ENCODE data around the gene SLC6A1. TPM values are rescaled to one million over a fixed set of nuclear protein-coding genes. Genes with fewer than 3 reads are reported as not detected.

Gene SLC6A1
- total RNA-seq, 1 donor from 2014 or later, result 6.3 TPM

- Histone ChIP-seq H3K36me3 (no peaks in the 10 kb centered on the region), H3K4me3 (no peak overlapping the region), H3K9me3 (no peaks in the 10 kb centered on the region), H3K27ac (no peak overlapping the region), H3K27me3 (no peaks in the 10 kb centered on the region), H3K4me1 (no peaks in the 10 kb centered on the region)
- DNase-seq (ENCODE audit: low spot score in 2 of 2), result no peak
- TF ChIP-seq, protein P1, sequence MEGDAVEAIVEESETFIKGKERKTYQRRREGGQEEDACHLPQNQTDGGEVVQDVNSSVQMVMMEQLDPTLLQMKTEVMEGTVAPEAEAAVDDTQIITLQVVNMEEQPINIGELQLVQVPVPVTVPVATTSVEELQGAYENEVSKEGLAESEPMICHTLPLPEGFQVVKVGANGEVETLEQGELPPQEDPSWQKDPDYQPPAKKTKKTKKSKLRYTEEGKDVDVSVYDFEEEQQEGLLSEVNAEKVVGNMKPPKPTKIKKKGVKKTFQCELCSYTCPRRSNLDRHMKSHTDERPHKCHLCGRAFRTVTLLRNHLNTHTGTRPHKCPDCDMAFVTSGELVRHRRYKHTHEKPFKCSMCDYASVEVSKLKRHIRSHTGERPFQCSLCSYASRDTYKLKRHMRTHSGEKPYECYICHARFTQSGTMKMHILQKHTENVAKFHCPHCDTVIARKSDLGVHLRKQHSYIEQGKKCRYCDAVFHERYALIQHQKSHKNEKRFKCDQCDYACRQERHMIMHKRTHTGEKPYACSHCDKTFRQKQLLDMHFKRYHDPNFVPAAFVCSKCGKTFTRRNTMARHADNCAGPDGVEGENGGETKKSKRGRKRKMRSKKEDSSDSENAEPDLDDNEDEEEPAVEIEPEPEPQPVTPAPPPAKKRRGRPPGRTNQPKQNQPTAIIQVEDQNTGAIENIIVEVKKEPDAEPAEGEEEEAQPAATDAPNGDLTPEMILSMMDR (IDR thresholded peaks at IDR 0.05), result no peak
- intact Hi-C loops (cut with DNase I), result no loop called here
Measured at GRCh38 chr3:10955711-10956453, 36.7 kb upstream of the SLC6A1 start.

- intact Hi-C loops (cut with DNase I), result no loop called here
- TF ChIP-seq, protein P1 (IDR thresholded peaks at IDR 0.05), result no peak
- no peak overlapping the region for H3K4me3 ChIP-seq
- no peaks in the 10 kb centered on the region for H3K9me3 ChIP-seq
- no peaks in the 10 kb centered on the region for H3K36me3 ChIP-seq
- DNase-seq (ENCODE audit: low spot score in 2 of 2), result no peak
- H3K27ac ChIP-seq, result no peak overlapping the region
- no peaks in the 10 kb centered on the region for H3K27me3 ChIP-seq
- no peaks in the 10 kb centered on the region for H3K4me1 ChIP-seq
Measured at GRCh38 chr3:10956531-10956930, 36.0 kb upstream of the SLC6A1 start.

DNA sequence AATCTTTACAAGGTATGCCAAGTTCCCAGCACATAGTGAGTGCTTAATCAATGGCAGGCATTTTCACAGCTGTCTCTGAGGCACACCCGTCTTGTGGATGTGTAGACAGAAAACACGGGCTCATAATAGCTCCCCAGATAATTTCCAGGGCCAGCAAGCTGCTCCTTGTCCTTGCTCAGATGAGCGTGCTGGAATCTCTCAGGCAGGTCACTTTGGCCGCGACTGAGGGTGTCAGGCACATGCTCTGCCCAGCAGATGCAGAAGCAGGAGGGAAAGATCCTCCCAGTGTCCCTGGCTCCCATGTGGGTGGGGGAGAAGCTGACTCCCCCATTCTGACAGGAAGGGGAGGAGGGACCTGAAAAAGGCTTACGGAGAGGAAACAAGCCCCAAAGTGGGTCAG, 35.6 kb upstream of the SLC6A1 start:
- DNase-seq (ENCODE audit: low spot score in 2 of 2), result no peak
- Histone ChIP-seq H3K4me3 (no peak overlapping the region), H3K4me1 (no peaks in the 10 kb centered on the region), H3K27me3 (no peaks in the 10 kb centered on the region), H3K27ac (no peak overlapping the region), H3K9me3 (no peaks in the 10 kb centered on the region), H3K36me3 (no peaks in the 10 kb centered on the region)
- intact Hi-C loops (cut with DNase I), result no loop called here
- TF ChIP-seq, protein P1 (IDR thresholded peaks at IDR 0.05), result no peak

DNA sequence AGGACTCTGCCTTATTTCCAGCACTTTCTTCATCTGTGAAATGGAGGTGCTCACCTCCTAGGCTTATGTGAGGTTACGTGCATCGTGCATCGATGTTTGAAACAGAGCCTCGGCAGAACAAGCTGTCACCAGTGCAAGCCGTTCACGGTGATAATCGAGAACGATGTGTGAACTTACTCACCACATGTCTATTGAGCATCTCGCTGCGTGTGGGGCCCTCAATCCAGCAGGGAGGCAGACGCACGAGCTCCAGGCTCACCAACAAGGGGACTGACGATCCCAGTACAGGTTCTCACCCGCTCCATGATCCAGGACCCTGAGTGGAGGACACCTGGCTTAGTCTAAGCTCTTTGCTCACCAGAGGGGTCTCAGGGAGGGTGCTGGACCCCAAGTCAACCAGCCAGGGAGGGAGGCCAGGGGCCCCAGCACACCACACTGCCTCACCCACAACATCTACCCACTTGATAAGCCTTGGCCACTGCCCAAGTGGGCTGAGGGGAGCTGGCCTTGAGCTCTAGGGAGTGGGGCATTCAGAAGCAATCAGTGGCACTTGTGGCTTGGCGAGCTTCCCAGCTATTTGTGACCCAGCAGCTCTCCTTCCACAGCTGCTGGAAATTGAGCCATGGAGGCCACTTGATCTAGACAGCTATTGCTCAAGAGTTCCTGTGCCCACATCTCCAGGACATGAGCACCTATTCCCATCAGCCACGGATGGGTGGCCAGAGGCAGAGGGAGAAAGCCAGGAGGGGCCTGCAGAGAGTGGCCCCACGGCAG, 34.4 kb upstream of the SLC6A1 start:
- TF ChIP-seq, protein P1 (IDR thresholded peaks at IDR 0.05), result no peak
- H3K36me3 ChIP-seq, result no peaks in the 10 kb centered on the region
- DNase-seq (ENCODE audit: low spot score in 2 of 2), result no peak
- no peaks in the 10 kb centered on the region for H3K4me1 ChIP-seq
- no peaks in the 10 kb centered on the region for H3K9me3 ChIP-seq
- H3K27me3 ChIP-seq, result no peaks in the 10 kb centered on the region
- H3K4me3 ChIP-seq, result no peak overlapping the region
- H3K27ac ChIP-seq, result no peak overlapping the region
- intact Hi-C loops (cut with DNase I), result no loop called here

DNA sequence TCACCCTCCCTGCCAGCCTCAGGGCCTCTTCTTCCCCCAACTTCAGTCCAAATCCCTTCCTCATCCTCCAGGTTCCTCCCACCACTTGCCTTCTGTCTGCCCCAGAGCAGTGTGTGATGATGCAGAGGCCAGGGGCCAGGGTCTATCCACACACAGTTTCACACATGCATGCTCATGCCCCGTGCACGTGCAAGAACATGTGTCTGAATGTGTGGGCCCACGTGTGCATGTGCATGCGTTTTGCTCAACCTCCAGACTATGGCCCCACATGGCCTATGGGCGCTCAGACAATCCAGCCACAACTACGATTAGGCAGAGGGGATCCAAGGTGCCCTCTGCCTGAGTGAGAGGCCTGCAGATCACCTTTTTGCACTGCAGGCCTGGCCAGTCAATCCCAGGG, 32.3 kb upstream of the SLC6A1 start:
- H3K27me3 ChIP-seq, result no peaks in the 10 kb centered on the region
- no peaks in the 10 kb centered on the region for H3K4me1 ChIP-seq
- no peaks in the 10 kb centered on the region for H3K36me3 ChIP-seq
- DNase-seq (ENCODE audit: low spot score in 2 of 2), result no peak
- intact Hi-C loops (cut with DNase I), result no loop called here
- H3K4me3 ChIP-seq, result no peak overlapping the region
- H3K9me3 ChIP-seq, result no peaks in the 10 kb centered on the region
- no peak overlapping the region for H3K27ac ChIP-seq
- TF ChIP-seq, protein P1 (IDR thresholded peaks at IDR 0.05), result no peak
